Activated CD4-positive, CD25-positive, alpha-beta regulatory T cell treated with anti-CD3 and anti-CD28 coated beads, Interleukin-2, amount 50 U/mL, for 24 hours (primary cell): ENCODE results near the gene MRPL41.
"Not testable (repeated sequence)": the region's sequence is repeated elsewhere in the genome, so short reads cannot be mapped to it uniquely, and the experiment has no call there.

Experiments
- ATAC-seq, 2 donors: fragments of 150-1000 bp; cut with Tn5 transposase; one replicate each; pipeline ENCODE4 v1.10.0; 2021; ENCODE audit warnings: mild to moderate bottlenecking in 1 of 2, moderate library complexity in 1 of 2

MRPL41 gene

GRCh38 chr9:137553654-137554053 lies 2.0 kb downstream of the MRPL41 start:
- not testable (repeated sequence) for ATAC-seq

GRCh38 chr9:137554349-137554748 lies 2.7 kb downstream of the MRPL41 start:
- no peak for ATAC-seq

- ATAC-seq, result no peak
Observed at GRCh38 chr9:137555179-137555578, 3.5 kb downstream of the MRPL41 start.

GRCh38 chr9:137556069-137556838 lies 4.6 kb downstream of the MRPL41 start:
- no peak for ATAC-seq

GRCh38 chr9:137558127-137558526 lies 6.4 kb downstream of the MRPL41 start:
- ATAC-seq, result no peak

DNA sequence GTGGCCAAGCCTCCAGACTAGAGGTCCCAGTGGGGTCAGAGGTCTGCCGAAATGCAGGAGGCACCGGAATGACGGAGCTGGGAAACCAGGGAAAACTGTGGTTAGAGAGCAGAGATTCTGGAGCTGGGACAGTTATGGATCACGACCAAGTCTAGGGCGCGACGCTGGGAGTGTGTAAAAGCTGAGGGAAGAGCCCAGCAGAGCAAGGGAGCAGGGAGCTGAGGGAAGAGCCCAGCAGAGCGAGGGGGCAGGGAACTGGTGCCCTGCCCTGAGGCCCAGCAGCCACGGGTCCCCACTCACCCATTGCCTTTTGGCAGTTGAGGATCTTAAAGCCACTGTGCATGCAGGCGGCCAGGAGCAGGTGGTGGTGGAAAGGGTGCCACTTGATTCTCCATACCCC lies 12.5 kb downstream of the MRPL41 start:
- ATAC-seq, result no peak

DNA sequence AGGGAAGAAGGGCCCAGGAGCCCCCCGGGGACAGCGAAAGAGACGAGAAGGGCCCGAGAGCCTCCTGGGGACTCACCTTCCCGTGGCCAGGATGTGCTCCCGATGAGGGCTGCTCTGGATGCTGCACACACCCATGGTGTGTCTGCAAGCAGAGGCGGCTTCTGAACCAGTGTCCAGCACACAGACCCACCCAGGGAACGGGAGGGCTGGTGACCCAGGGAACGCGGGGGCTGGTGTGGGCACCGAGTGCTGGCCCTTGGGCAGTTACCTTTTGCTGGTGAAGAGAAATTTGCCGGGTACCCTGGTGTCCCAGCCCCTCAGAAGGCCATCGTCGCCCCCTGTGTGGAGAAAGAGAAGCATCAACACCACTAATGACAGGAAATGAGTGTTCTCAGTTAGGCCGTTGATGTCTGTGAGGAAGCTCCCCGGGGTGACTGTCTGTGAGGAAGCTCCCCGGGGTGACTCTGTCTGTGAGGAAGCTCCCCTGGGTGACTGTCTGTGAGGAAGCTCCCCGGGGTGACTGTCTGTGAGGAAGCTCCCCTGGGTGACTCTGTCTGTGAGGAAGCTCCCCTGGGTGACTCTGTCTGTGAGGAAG lies 13.2 kb downstream of the MRPL41 start:
- ATAC-seq, result peak in 1 of 2 donors; percentile 41

DNA sequence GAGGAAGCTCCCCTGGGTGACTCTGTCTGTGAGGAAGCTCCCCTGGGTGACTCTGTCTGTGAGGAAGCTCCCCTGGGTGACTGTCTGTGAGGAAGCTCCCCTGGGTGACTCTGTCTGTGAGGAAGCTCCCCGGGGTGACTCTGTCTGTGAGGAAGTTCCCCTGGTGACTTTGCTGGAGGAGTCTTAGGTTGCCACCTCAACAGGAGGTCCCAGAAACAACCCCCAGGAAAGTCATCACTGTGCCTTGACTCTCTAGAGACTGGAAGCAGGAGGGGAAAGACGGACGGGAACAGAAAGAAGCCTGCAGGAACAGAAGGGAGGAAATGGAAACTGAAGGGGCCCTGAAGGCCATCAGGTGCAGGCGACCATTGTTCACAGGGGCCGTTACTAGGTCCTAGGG lies 16.8 kb downstream of the MRPL41 start:
- ATAC-seq, result peak in 1 of 2 donors; percentile 27

GRCh38 chr9:137569609-137570203 lies 18.0 kb downstream of the MRPL41 start:
- ATAC-seq, result no peak

GRCh38 chr9:137570566-137570965 lies 18.9 kb downstream of the MRPL41 start:
- ATAC-seq, result no peak

GRCh38 chr9:137574192-137574591 lies 22.5 kb downstream of the MRPL41 start:
- ATAC-seq, result no peak

DNA sequence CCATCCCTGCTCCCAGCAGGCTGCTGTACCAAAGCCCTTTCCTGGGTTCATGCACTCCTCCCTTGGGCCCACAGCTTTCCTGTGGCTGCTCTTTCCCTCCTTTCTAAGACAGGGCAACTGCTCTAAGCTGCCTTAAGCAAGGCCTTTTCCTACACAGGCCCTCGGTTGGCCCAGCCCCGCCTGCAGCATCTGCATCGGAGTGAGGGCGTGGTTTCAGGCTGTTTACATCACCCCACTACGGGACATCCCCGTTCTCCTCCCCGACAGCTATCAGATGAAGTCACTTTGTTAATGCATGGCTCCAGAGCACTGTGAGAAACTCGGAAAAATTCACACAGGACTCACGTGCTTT lies 23.7 kb downstream of the MRPL41 start:
- no peak for ATAC-seq

GRCh38 chr9:137575716-137576411 lies 24.2 kb downstream of the MRPL41 start:
- no peak for ATAC-seq

DNA sequence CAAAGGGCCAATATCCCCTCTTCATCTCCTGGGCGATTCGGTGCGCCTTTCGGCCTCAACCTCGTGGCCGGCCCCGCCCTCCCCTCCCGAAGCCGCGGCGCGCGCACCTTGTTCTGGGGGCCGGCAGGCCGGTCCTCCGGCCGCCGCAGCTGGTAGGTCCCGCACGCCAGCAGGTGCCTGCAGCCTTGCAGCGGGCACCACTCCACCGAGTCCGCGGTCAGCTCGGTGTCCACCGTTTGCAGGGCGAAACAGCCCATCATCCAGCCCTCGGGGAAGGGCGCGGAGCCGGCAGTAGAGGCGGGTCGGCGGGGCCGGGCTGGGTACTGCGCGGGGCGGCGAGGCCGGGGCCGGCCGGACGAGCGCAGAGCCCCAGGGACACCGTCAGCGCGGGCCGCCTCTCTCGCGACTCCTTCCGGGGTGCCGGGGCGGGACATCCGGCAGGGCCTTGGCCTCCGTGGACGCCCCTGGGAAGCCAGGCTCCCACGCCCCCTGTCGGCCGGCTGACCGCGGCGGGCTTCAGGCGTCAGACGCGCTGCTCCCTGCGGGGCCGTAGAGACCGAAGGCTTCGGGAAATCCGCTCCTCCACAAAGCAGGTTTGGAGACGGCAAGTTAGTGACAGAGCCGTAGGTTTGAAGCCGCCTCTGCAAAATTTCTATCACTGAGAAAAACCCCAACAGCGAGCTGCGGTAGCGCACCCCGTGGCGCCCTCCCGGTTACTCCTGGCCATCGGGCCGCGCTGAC lies 27.0 kb downstream of the MRPL41 start, which contains the start of gene DPH7:
Gene DPH7 (minus strand): TSS at position 408 of the 741 bp plus-strand sequence. CDS start 148 bp downstream, at position 260.
- peak; percentile 99 for ATAC-seq

GRCh38 chr9:137579259-137579604 lies 27.6 kb downstream of the MRPL41 start:
- ATAC-seq, result no peak

DNA sequence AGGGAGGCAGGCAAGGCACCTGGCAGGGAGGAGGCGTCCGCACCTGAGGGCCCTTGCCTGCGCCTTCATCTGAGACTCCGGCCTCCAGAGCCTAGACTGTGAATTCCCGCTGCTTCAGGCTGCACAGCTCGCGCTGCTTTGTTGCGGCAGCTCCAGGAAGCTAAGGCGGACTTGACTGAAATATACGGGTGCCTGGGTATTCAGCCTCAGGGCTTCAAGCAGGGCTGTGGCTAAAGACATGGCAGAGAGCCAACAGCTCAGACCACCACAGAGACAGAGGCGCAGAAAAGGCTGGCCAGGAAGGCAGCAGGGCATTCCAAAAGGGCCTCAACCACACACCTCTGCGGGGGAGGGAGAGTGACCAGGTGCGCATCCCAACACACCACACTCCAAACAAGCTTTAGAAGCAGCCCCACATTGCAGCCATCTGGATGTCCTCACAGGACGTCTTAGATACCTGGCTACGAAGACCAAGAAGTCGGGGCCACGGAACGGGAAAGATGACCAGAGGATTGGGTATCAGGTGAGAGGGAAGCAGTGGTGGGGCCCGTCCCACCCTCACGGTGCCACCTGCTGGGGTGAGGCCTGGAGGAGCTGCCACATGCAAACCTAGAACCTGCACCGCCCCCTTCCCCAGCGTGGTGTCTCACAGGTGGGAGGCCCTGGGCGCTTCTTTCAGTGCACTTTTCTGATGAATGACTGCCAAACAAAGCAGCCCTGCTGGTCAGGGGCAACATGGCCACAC lies 28.7 kb downstream of the MRPL41 start:
- no peak for ATAC-seq

DNA sequence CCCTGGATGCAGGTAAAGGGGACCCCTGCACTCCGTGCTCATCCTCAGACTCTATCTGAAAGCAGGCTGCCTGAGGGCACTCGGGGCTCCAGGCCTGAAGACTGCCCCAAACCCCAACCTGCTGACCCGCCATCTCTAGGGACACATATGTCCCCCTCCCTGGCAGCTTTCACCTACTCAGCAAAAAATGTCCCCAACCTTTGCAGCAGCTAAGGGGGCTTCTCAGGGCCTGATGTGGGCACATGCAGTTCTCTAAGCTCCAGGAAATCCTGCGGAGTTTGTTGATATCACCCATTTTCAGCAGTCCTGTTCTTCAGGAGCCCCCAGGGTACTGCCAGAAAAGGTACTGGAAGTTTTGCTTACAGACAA lies 29.3 kb downstream of the MRPL41 start:
- no peak for ATAC-seq

DNA sequence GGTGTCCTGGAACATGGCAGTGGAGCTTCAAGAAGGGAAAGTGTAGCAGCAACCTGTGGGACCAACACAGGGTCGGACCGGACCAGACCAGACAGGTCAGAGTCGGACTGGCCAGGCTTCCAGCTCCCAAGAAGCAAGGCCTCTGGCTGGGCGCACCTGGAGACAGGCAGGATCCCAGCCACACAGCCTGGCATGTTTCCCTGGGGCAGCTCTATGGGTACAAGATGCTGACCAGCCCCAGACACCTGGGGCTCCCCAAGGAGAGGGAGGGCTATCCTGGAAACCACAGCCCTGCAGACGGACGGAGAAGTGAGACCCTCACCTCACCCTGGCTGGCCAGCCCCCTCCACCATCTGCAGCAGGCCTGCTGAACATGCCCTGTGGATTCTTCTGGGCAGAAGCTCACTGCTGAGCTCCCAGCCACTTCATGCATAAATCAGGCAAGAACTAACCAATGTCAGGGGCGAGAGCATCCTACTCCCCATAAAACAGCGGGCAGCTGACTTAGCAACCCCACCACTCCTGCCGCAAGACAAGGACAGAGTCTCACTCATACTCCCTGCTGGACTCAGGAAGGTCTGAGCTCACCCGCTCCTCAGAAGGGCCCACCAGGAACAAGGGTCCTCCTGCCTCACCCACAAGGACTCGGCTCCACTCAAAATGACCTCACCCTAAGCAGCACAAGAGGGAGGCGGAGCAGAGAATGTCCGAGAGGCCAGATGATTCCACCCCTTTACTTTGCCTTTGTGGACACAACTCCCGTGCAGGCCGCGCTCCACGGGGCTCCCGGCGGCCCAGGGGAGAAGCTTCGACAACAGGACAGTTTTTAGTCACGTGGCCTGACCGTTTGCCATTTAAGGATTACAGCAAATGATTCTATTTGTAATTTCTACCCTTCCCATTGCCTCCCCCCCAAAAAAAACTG lies 29.9 kb downstream of the MRPL41 start:
- ATAC-seq, result no peak

DNA sequence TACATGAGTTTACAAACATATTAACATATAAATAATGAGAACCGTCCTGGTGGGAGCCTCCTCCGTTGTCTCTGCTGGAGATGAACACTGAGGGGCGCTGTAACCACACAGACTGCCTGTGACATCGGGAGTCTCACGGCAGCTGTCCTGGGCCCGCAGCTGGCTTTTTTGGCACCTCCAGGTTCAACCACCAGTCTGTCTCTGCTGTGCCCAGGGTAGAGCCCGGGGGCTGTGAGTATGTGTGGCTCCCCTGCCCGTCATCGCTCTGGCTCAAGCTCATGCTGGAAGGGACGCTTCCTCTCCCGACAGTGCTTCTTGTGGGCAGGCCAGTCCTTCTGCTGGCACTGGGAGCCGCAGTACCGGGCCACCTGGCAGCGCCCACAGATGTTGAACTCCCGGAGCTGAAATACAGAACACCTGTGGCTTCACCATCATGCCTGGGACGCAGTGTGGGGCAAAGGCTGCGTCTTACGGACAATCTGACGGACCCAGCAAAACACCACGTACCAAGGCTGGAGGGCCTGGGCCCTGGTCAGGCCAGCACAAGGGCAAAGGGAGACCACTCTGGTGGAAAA lies 30.7 kb downstream of the MRPL41 start:
- ATAC-seq, result no peak

- ATAC-seq, result no peak
Observed at GRCh38 chr9:137583347-137583746, 31.7 kb downstream of the MRPL41 start.

DNA sequence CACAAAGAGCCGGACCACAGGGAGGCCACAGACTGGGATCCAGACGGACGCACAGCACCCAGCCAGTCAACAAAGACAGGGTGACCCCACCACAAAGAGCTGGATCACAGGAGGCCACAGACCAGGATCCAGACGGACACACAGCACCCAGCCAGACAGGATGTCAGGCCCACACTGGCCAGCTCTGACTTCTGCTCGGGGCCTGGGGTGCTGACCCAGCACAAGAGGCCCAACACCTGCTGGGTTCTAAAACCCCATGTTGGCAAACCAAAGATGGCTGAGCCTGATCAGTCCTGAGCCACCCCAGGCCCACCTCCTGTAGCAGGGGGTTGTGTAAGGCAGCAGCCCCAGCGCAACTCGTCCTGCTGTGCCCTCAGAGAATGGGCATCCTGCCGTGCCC lies 32.3 kb downstream of the MRPL41 start:
- no peak for ATAC-seq
